Upper lobe of left lung (tissue), 6 donors: ENCODE measurements around the gene HAGHL. TPM values are rescaled to one million over a fixed set of nuclear protein-coding genes. Genes with fewer than 3 reads are reported as not detected.
A peak's percentile ranks its signal among the peaks of the same experiment; 100 is the strongest.

ENCODE experiments used
- ATAC-seq, 2 donors: fragments of 200-7000 bp; cut with Tn5 transposase; one replicate each; pipeline ENCODE4 v1.9.1; 2022; ENCODE audit warnings: mild to moderate bottlenecking in 2 of 2, moderate library complexity in 2 of 2; ENCODE audit not compliant: low FRiP score in 2 of 2
- DNase-seq, 2 donors: peaks; one replicate each; pipeline ENCODE4 v3.0.0-alpha.2; 2019 to 2020
- H3K27ac ChIP-seq, 4 donors: fragments of 200-600 bp; sonication (generic); one replicate each; pipeline ENCODE4 v1.5.1; 2016 to 2019
- H3K27me3 ChIP-seq, 4 donors: fragments of 200-600 bp; sonication (generic); one replicate each; pipeline ENCODE4 v1.5.1; 2017 to 2019
- H3K36me3 ChIP-seq, 4 donors: fragments of 200-600 bp; sonication (generic); one replicate each; pipeline ENCODE4 v1.5.1; 2016 to 2019
- H3K4me1 ChIP-seq, 4 donors: fragments of 200-600 bp; sonication (generic); one replicate each; pipeline ENCODE4 v1.5.1; 2018 to 2019
- H3K4me3 ChIP-seq, 4 donors: fragments of 200-600 bp; sonication (generic); one replicate each; pipeline ENCODE4 v1.5.1; 2017 to 2019; ENCODE audit warnings: mild to moderate bottlenecking in 2 of 4, moderate library complexity in 1 of 4
- H3K9me3 ChIP-seq, 4 donors: fragments of 200-600 bp; sonication (generic); one replicate each; pipeline ENCODE4 v1.5.1; 2018 to 2019
- CTCF ChIP-seq, 6 experiments: fragments of 450-650 bp in 4 of 6; fragments of 200-600 bp in 2 of 6; sonication (generic) in 2 of 6; IDR thresholded peaks; one replicate each; pipeline ENCODE4 v1.5.1; 2016 to 2019; ENCODE audit warnings: antibody characterized with exemption in 6 of 6
- EP300 ChIP-seq, 4 donors: sonication (generic); formaldehyde crosslinking; IDR thresholded peaks; one replicate each; pipeline ENCODE4 v1.5.1; 2017; ENCODE audit warnings: antibody characterized with exemption in 4 of 4, control low read depth in 2 of 4
- POLR2A ChIP-seq, 4 donors: fragments of 450-650 bp; IDR thresholded peaks; one replicate each; pipeline ENCODE4 v1.5.1; 2016 to 2017; ENCODE audit warnings: antibody characterized with exemption in 4 of 4, mild to moderate bottlenecking in 2 of 4
- POLR2AphosphoS5 ChIP-seq, 2 donors: sonication (generic); formaldehyde crosslinking; IDR thresholded peaks; one replicate each; pipeline ENCODE4 v1.5.1; 2017; ENCODE audit warnings: antibody characterized with exemption in 2 of 2
- WGBS, 2 donors: methylation state at CpG; one replicate each; pipeline ENCODE4 v1.1.5; 2017 to 2018; 5-methylcytosine and 5-hydroxymethylcytosine counted together
- small RNA-seq, 4 donors: library from RNA; depleted of rRNA; stranded (forward); fragments of <200 nt; gene quantifications; one replicate each; pipeline ENCODE3, GENCODE V24; 2016
- total RNA-seq, 6 donors: library from RNA; depleted of rRNA in 4 of 6; stranded (reverse); fragments of >200 nt in 4 of 6; gene quantifications; one replicate each; pipeline versions ENCODE4 v1.1.0 to v1.2.1, GENCODE V29; 2016 to 2021
- donor health status: DM: no; HTN: no; CAD: no; lungs with moderate emphysema.
- donor health status: DM: no; HTN: yes; CAD: no; lungs with severe emphysema.

The HAGHL gene
- total RNA-seq, 6 donors from 2014 or later: 4.0 to 43.0 (median 13.5) TPM

GRCh38 chr16:777826-778225 is 50.9 kb downstream of the HAGHL start:
- TF ChIP-seq CTCF (IDR thresholded peaks at IDR 0.05): no peak
- no peak for TF ChIP-seq POLR2AphosphoS5 (IDR thresholded peaks at IDR 0.05)
- H3K27me3 ChIP-seq: peaks cover 0 to 5% (median 0%) of the 10 kb centered on the region in 4 donors
- ATAC-seq (no peak), DNase-seq (peak in 1 of 2 donors; percentile 31)
- H3K36me3 ChIP-seq: no peaks in the 10 kb centered on the region
- H3K4me1 ChIP-seq: peaks cover 0 to under 1% (median 0%) of the 10 kb centered on the region in 4 donors
- no peaks in the 10 kb centered on the region for H3K9me3 ChIP-seq
- WGBS, 2 donors: 11 to 16% methylated on average over 13 to 16 of the region's 16 CpGs
- H3K4me3 ChIP-seq: no peak overlapping the region
- H3K27ac ChIP-seq: no peak overlapping the region

- TF ChIP-seq EP300 (IDR thresholded peaks at IDR 0.05) (no peak), POLR2A (IDR thresholded peaks at IDR 0.05) (no peak), CTCF (IDR thresholded peaks at IDR 0.05) (no peak), POLR2AphosphoS5 (IDR thresholded peaks at IDR 0.05) (no peak)
- Histone ChIP-seq H3K27ac (no peak overlapping the region), H3K9me3 (no peaks in the 10 kb centered on the region), H3K4me3 (no peak overlapping the region), H3K27me3 (peaks cover 0 to 5% (median 0%) of the 10 kb centered on the region in 4 donors), H3K4me1 (peaks cover 0 to 6% (median 2%) of the 10 kb centered on the region in 4 donors), H3K36me3 (no peaks in the 10 kb centered on the region)
- DNase-seq (peak in 1 of 2 donors; percentile 75), ATAC-seq (no peak)
- WGBS, 2 donors: 77 to 80% methylated on average over 11 of the region's 11 CpGs
These were observed 51.5 kb downstream of the HAGHL start for GRCh38 chr16:778447-778846.

GRCh38 chr16:778909-779527 is 52.1 kb downstream of the HAGHL start:
- 78 to 88% methylated on average over 6 of the region's 6 CpGs for WGBS, 2 donors
- H3K27me3 ChIP-seq: peaks cover 0 to 5% (median 0%) of the 10 kb centered on the region in 4 donors
- no peak overlapping the region for H3K27ac ChIP-seq
- H3K4me1 ChIP-seq: peaks cover 0 to 12% (median 5%) of the 10 kb centered on the region in 4 donors
- no peaks in the 10 kb centered on the region for H3K9me3 ChIP-seq
- DNase-seq (no peak), ATAC-seq (no peak)
- TF ChIP-seq EP300 (IDR thresholded peaks at IDR 0.05): no peak
- TF ChIP-seq POLR2A (IDR thresholded peaks at IDR 0.05): no peak
- no peak for TF ChIP-seq CTCF (IDR thresholded peaks at IDR 0.05)
- no peak for TF ChIP-seq POLR2AphosphoS5 (IDR thresholded peaks at IDR 0.05)
- H3K4me3 ChIP-seq: no peak overlapping the region
- no peaks in the 10 kb centered on the region for H3K36me3 ChIP-seq

Small RNAs within 50 kb of the gene (small RNA-seq; reads per million reads assigned to genes)
- 0 reads per million in 4 donors for gene MIR662

Other genes starting within 250 kb of the HAGHL start
- gene CAPN15, start 199.4 kb upstream of the HAGHL start, total RNA-seq: 10 to 100 TPM; 27.3 to 84.5 (median 66.1) TPM
- gene PRR35, start 166.7 kb upstream of the HAGHL start, total RNA-seq: not detected
- gene NHLRC4, start 160.1 kb upstream of the HAGHL start, total RNA-seq: 1 to 10 TPM; 1.2 to 7.8 (median 3.3) TPM
- 100 to 1,000 TPM in 2 of 6 donors, 10 to 100 TPM in 4; 42.7 to 153 (median 79.6) TPM for gene PIGQ, start 157.1 kb upstream of the HAGHL start, total RNA-seq
- 100 to 1,000 TPM in 1 of 6 donors, 10 to 100 TPM in 5; 40.5 to 101 (median 61.5) TPM for gene RAB40C, start 137.0 kb upstream of the HAGHL start, total RNA-seq
- gene WFIKKN1, start 96.1 kb upstream of the HAGHL start, total RNA-seq: 10 to 100 TPM in 1 of 6 donors, 1 to 10 TPM in 5; 1.7 to 16.8 (median 5.8) TPM
- gene METTL26, start 90.8 kb upstream of the HAGHL start, total RNA-seq: 100 to 1,000 TPM in 4 of 6 donors, 10 to 100 TPM in 2; 69.5 to 210 (median 111) TPM
- gene MCRIP2, start 85.3 kb upstream of the HAGHL start, total RNA-seq: 10 to 100 TPM; 34.9 to 85.7 (median 53.3) TPM
- gene WDR90, start 77.7 kb upstream of the HAGHL start, total RNA-seq: 100 to 1,000 TPM in 1 of 6 donors, 10 to 100 TPM in 5; 18.8 to 174 (median 34.1) TPM
- 100 to 1,000 TPM in 4 of 6 donors, 10 to 100 TPM in 2; 53.0 to 535 (median 107) TPM for gene RHOT2, start 59.0 kb upstream of the HAGHL start, total RNA-seq
- gene RHBDL1, start 51.4 kb upstream of the HAGHL start, total RNA-seq: 1 to 10 TPM in 2 of 6 donors, under 1 TPM in 3, not detected in 1; 0.59 to 2.1 (median 0.76) TPM
- gene STUB1, start 46.7 kb upstream of the HAGHL start, total RNA-seq: 100 to 1,000 TPM; 101 to 186 (median 118) TPM
- 100 to 1,000 TPM in 1 of 6 donors, 10 to 100 TPM in 5; 60.0 to 109 (median 65.5) TPM for gene JMJD8, start 42.8 kb upstream of the HAGHL start, total RNA-seq
- gene WDR24, start 36.7 kb upstream of the HAGHL start, total RNA-seq: 10 to 100 TPM in 5 of 6 donors, 1 to 10 TPM in 1; 8.3 to 20.6 (median 14.3) TPM
- gene FBXL16, start 21.3 kb upstream of the HAGHL start, total RNA-seq: 1 to 10 TPM; 1.0 to 8.1 (median 4.1) TPM
- gene METRN, start 12.0 kb upstream of the HAGHL start, total RNA-seq: 10 to 100 TPM; 22.0 to 56.0 (median 40.8) TPM
- 10 to 100 TPM; 38.7 to 69.7 (median 55.7) TPM for gene ANTKMT, start 6.0 kb upstream of the HAGHL start, total RNA-seq
- gene CCDC78, start 663 bp upstream of the HAGHL start, total RNA-seq: 10 to 100 TPM in 5 of 6 donors, 1 to 10 TPM in 1; 3.5 to 69.1 (median 23.3) TPM
- 10 to 100 TPM; 27.8 to 96.4 (median 33.1) TPM for gene CIAO3, start 13.9 kb downstream of the HAGHL start, total RNA-seq
- 100 to 1,000 TPM in 4 of 6 donors, 10 to 100 TPM in 2; 47.8 to 275 (median 121) TPM for gene MSLN, start 33.6 kb downstream of the HAGHL start, total RNA-seq
- gene RPUSD1, start 61.3 kb downstream of the HAGHL start, total RNA-seq: 10 to 100 TPM; 14.5 to 43.0 (median 20.8) TPM
- gene CHTF18, start 61.5 kb downstream of the HAGHL start, total RNA-seq: 10 to 100 TPM in 4 of 6 donors, 1 to 10 TPM in 2; 4.1 to 39.8 (median 17.9) TPM
- gene GNG13, start 73.6 kb downstream of the HAGHL start, total RNA-seq: not detected
- 100 to 1,000 TPM in 1 of 6 donors, 10 to 100 TPM in 5; 20.3 to 147 (median 28.2) TPM for gene LMF1, start 243.9 kb downstream of the HAGHL start, total RNA-seq